HL-60/S4 treated with phorbol 12-myristate 13-acetate at 8.2 ng/mL for 4 days and 3 days (cell line): ENCODE results near the gene ITSN2.
"Not testable (repeated sequence)": the region's sequence is repeated elsewhere in the genome, so short reads cannot be mapped to it uniquely, and the experiment has no call there.

Experiments
- in situ Hi-C: fragments of 300-500 bp; cut with MboI; formaldehyde crosslinking; loops from 2 replicates; pipeline ENCODE4 v1.15.0; 2022; ENCODE audit warnings: low sequenced_read_pairs

Gene ITSN2

DNA sequence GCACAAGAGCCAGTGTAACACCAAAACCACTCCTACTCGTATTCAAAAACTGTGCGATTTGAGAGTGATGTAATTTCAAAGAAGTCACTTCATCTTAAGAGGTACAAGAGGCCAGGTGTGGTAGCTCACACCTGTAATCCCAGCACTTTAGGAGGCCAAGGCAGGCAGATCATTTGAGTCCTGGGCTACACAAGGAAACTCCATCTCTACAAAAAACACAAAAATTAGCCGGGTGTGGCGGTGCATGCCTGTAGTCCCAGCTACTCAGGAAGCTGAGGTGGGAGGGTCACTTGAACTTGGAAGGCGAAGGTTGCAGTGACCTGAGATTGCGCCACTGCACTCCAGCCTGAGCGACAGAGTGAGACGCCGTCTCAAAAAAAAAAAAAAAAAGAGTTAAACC, 21.2 kb downstream of the ITSN2 start:
- in situ Hi-C loops: not testable (repeated sequence)

- in situ Hi-C loops: no loop called here
These were observed 22.4 kb downstream of the ITSN2 start for GRCh38 chr2:24337890-24338289.

GRCh38 chr2:24336811-24337210, 23.5 kb downstream of the ITSN2 start:
- in situ Hi-C loops: no loop called here

GRCh38 chr2:24334245-24334633, 26.1 kb downstream of the ITSN2 start:
- in situ Hi-C loops: no loop called here

DNA sequence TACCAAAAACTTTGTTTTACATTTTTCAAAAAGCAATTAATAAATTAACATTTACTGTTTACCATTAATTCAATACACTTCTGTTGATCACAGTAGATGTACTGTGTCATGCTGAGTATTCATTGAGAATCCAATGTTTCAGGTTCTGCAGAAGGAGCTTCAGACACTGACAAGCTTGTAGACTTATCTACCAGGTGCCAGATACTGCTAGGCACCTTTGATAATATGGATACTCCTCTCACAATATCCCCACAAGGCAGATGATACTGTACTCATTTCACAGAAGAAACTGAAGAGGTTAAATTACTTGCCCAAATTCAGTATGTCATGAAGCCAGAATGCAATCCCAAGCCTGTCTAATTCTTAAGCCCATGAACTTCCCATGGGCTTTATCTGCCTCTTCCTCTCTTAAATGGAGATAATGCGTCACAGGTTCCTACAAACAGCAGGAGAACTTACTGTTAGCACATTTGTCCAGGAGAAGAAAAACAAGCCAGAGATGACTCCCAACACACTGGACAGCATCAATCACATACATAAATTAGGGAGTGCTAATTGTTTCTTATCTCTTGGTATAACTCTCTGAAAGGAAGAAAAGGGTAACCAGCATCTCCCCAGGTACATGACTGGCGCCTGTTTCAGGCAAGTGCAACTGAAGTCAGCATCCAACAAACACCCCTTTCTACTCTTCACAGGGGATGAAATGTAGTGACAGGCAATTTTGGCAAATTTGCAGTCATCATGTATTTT, 27.4 kb downstream of the ITSN2 start:
- in situ Hi-C loops: no loop called here

- in situ Hi-C loops: no loop called here
These were observed 30.2 kb downstream of the ITSN2 start for GRCh38 chr2:24330161-24330560.

DNA sequence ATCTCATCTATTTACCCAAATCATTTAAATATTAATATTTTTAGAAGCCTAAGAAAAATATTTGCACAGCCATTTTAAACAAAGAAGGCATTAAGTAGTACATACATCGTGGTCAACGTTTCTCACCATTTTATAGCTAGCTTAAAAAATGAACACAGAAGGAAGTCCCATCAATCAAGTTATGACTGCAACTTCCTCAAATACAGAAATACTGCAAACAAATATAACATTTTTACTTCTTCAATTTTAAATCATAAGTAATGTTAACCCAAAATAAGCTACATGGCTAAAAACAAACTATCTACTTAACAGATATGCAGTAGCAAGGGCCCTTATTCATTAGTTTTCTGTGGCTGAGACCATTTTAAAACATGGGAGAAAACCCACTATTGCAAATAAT, 30.6 kb downstream of the ITSN2 start:
- in situ Hi-C loops: no loop called here

GRCh38 chr2:24328010-24328409, 32.3 kb downstream of the ITSN2 start:
- in situ Hi-C loops: no loop called here

- in situ Hi-C loops: no loop called here
These were observed 42.8 kb downstream of the ITSN2 start for GRCh38 chr2:24317491-24317920.

DNA sequence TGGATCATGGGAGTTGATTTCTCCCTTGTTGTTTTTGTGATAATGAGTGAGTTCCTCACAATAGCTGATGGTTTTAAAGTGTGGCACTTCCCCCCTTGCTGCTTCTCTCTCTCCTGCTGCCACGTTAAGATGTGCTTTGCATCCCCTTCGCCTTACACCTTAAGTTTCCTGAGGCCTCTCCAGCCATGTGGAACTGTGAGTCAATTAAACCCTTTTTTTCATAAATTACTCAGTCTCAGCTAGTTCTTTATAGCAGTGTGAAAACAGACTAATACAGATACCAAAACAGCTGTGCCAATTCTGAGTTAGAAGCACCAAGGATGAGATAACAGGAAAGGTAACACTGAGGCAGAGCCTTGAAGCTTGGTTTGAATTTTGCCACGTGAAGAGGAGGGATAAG, 44.7 kb downstream of the ITSN2 start:
- in situ Hi-C loops: no loop called here

DNA sequence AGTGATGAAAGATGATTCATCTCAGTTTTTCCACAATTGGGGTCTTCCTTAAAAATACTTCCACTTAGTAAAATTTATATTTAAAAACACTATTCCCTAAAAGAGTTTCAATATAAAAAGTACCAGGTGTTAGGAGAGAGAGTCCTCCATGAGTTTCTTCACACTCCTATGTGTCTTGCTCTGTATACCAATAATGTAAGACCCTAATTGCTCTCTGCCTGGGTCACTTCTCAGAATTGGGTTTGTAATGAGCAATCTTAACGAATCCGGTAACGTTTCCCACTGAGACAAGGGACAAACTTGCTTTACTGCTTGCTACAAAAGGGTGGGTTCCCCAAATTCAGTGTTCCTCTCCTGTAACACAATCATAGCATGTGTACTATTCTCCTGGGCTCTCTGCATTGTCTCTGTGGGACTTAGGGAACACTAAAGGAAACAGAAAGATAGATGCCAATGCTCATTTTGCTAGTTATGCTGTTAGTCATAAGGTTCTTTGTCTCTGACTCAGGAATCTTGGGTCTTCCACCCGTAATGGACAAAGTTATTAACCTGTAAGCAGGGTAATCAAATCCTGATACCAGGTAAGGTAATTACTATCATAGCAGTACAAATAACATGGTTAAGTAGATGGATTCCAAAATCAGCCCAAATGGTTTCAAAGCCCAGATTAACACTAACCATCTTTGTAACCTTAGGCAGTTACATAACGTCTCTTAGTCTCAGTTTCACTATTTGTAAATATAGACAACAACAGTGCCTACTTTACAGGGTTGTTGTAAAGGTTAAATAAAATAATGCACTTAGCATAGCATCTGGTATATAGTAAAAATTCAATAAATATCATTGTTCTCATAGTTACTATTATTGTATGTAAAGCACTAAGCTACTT, 46.3 kb downstream of the ITSN2 start:
- in situ Hi-C loops: no loop called here

DNA sequence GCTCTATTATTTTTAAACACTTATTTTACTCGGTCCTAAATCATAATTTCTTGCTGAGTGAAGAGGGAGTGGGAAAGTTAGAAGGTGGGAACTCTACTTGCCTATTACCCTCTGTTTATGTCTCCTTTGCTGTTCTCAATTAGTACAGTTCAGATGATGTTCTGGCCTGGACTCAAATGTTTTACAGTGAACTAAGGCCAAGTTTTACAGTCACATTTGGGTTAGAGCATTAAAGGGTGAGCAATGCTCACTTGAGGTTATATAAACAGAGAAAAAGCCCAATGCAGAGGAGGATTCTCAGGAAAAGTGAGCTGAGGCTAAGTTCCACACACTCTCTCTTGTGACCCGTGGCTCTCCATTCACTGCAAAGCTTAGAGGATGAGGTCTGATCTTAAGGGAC, 52.4 kb downstream of the ITSN2 start:
- in situ Hi-C loops: no loop called here

- in situ Hi-C loops: no loop called here
These were observed 55.7 kb downstream of the ITSN2 start for GRCh38 chr2:24304631-24305030.

DNA sequence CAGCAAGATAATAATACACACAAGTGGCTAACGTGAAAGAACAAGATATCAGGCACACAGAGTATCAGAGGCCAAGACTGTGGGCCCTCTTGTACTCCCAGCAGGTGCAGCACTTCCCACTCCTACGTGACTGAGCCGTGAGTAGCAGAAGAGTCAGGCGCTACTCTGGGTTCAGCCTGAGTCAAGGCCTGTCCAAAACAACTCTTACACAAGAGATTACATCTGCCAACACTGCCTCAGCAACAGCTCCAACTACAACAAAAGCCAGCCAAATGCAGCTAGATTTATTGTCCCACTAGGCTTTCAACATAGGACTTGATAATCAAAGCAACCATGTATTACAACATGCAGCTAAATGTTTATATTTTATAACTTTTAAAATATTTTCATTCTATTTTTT, 56.2 kb downstream of the ITSN2 start:
- in situ Hi-C loops: no loop called here

DNA sequence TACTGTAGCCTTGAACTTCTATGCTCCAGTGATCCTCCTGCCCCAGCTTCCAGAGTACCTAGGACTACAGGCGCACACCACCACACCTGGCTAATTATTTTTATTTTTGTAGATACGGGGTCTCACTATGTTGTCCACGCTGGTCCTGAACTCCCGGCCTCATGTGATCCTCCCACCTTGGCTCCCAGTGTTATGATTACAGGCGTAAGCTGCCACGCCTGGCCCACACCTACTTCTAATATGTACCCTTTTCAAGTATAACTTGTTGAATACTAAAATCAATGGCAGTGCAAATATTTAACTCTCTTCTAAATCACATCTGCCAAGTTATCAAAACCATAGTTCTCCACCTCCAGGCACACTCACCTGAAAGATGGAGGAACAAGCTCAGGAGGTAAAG, 58.7 kb downstream of the ITSN2 start:
- in situ Hi-C loops: no loop called here

- in situ Hi-C loops: no loop called here
These were observed 62.7 kb downstream of the ITSN2 start for GRCh38 chr2:24297663-24298062.

DNA sequence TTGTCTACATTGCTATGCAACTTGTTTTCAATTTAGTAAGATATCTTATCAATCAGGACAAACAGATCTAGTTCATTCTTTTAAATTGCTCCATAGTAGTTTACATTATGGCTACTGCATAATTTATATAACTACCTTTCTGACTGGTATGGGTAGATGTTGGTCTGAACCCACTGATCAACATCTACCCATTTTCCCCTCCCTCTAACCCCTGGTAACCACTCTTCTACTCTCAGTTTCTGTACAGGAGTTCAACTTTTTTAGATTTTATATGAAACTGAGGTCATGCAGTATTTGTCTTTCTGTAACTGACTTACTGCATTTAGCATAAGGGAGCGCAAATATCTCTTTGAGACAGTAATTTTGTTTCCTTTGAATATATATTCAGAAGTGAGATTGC, 73.2 kb downstream of the ITSN2 start:
- in situ Hi-C loops: no loop called here

GRCh38 chr2:24285484-24286152, 74.7 kb downstream of the ITSN2 start:
- in situ Hi-C loops: no loop called here

DNA sequence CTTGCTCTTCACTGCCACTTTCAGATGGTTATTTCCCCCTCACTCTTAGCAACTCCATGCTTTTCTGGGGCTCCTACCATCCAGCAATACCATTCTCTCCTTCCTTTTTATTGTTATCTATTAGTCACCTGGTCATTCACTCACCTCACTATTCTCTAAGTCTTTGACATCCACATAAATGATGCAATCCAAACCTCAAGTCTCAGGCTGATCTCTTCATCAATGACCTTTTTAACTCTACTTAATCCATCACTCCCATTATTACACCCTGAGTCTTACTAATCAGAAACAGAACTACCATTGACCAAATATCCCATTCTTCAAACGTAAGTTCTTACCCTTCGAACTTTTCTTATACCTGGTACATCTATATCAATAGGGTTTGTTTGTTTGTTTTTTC, 79.7 kb downstream of the ITSN2 start:
- in situ Hi-C loops: no loop called here

- in situ Hi-C loops: no loop called here
These were observed 80.2 kb downstream of the ITSN2 start for GRCh38 chr2:24280161-24280560.

GRCh38 chr2:24276349-24276899, 83.9 kb downstream of the ITSN2 start:
- in situ Hi-C loops: no loop called here
